GM19240 (cell line): ENCODE data around the gene SLCO2B1.

Experiments used
- DNase-seq: peaks from one replicate; pipeline ENCODE4 v3.0.0; 2011; ENCODE audit warnings: low spot score; ENCODE audit not compliant: insufficient read length

SLCO2B1 gene

DNA sequence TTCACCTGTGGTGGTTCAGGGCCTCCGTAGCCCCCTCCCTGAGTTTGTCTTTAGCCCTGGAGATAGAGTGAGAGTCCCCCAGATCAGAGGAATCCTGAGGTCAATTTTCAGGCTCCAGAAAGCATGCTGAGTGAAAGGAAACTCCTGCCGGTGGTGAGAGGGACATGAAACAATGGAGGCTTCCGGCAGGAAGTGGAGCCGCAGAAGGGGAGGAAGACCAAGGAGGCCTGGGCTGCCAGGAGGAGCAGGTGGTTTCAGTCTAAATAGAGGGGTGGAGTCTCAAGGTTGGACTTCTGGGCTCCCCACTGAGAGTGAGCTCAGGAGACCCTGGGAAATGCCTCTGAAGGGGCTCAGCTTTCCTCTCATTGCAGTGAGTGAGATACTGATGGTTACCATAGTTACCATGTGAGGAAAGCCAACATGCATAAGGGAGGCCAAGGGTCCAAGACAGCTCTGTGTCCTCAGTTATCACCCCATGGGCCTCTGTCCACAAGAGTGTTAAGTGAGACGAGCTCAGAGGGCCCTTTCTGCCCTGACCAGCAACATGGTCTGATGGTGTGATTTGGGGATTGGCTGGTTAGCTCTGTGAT lies 10.7 kb downstream of the SLCO2B1 start:
- DNase-seq, result no peak

DNA sequence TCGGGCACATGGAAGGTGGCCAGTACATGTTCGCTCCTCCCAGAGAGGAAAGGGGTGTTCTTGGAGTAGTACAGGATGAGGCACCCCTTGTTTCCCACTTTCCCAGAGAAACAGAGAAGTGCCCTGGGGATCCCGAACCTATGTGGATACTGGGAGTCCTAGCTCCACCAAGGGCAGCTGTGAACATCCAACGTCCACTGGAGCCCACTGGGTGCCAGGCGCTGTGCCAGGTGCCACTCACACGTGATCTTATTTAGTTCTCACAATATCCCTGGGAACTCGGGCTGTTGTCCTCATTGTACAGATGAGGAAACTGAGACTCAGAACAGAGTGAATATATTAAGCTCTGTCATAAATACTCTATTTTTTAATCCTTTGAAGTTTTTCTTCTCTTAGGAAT lies 12.0 kb downstream of the SLCO2B1 start:
- no peak for DNase-seq

GRCh38 chr11:75163921-75164849 lies 13.3 kb downstream of the SLCO2B1 start:
- DNase-seq, result no peak

DNA sequence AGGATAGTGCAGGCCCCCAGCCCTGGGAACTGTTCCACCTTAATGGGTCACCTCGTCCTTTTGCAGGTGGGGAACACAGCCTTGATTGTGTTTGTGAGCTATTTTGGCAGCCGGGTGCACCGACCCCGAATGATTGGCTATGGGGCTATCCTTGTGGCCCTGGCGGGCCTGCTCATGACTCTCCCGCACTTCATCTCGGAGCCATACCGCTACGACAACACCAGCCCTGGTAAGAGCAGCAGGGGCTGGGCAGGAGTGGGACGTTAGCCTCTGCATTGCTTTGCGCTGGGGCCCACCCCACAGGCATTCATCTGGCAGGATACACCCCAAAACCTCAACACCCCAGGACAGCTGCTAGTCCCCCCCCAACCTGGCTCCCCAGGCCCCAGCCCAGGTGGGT lies 14.8 kb downstream of the SLCO2B1 start:
- DNase-seq, result no peak

- no peak for DNase-seq
Measured at GRCh38 chr11:75166791-75167190, 15.9 kb downstream of the SLCO2B1 start.

- DNase-seq, result no peak
Measured at GRCh38 chr11:75167617-75168016, 16.7 kb downstream of the SLCO2B1 start.

DNA sequence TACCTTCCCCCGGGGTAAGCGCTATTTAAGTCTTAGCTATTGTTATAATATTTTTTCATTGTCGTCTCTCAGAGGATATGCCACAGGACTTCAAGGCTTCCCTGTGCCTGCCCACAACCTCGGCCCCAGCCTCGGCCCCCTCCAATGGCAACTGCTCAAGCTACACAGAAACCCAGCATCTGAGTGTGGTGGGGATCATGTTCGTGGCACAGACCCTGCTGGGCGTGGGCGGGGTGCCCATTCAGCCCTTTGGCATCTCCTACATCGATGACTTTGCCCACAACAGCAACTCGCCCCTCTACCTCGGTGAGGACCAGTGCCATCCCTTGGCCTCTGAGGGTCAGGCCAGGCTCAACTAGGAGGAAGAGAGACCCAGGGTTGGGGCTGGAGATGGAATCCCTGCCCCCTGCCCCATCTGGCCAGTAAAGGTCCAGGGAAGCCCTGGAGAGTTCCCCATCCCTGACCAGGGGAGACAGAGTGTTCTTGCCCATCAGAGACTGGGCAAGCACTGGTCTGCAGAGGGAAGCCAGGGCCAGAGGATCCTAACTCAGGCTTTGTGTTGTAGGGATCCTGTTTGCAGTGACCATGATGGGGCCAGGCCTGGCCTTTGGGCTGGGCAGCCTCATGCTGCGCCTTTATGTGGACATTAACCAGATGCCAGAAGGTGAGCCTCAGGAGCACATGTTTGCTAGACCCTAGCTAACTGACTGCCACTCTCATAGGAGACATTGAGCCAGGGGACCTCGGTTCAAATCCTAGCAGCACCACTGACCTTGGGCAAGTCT lies 18.4 kb downstream of the SLCO2B1 start:
- DNase-seq, result no peak

DNA sequence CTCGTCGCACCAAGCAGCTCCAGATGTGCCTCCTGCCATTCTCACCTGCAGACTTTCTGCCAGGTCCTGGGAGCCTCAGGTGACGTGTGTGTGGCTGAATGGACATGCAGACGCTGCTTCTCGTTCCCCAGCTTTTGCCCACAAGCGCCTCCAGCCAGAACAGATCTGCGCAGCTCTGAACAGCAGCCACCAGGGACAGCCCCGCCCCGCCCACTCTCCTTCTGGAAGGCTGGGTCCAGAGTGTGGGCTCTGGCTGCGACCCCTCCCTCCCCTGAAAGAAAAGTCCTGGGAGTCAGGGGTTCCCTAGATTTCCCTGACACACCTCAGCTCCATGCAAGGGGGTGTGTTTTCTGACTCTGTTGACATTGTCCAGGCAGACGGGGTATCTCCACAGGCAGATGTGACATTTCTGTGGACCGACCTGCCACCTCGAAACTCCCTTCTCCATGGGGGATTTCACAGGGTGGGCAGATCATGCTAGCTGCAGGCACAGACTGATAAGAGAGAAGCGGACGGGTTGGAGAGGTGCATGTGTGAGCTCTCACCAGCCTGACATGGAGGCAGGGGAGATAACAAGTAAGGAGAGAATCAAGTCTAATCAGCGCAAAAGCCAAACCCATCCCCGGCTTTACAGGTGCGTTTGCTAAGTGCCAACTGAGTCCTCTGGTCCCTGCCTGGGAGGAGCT lies 19.8 kb downstream of the SLCO2B1 start:
- no peak for DNase-seq

- DNase-seq, result no peak
Measured at GRCh38 chr11:75173336-75173735, 22.4 kb downstream of the SLCO2B1 start.

DNA sequence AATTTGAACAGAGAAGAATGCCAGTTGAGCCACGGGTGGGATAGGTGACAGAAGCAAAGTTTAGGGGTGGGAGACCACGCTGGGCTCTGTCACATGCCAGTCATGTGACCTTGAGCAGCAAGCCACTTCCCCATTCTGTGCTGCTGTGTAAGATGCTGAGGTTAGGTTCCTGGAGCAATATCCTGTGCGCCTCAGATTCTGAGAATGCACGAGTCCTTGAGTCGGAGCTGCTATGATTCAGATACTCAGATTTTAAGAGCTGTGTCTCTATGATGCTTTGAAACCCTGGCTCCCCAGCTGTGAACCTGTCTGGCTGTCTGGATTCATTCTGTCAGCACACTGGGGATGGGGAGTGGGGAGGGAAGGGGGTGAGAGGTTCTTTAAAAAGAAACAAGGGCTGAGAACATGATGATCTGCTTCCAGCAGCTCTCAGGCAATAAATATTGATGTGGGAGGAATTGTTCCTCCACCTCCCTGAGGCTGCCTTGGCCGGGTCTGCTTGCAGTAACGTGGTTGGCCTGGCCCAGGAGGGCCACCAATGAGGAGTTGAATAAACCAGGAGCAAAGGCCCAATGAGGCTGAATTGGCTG lies 24.0 kb downstream of the SLCO2B1 start:
- no peak for DNase-seq

DNA sequence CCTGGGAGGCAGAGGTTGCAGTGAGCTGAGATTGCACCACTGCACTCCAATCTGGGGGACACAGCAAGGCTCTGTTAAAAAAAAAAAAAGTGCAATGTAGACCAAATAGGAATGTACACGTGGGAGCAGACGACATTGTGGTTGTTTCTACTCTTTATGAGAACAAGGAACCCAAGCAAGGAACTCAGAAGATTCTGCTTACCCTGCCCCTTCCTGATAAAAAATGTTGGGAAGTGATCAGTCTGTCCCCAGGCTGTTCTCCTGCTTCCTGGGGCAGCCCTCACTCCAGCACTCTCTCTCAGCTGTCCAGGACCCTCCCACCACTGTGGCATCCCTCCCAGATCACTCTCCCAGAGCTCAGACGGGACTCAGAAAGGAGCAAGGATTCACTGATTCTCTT lies 31.8 kb downstream of the SLCO2B1 start:
- DNase-seq, result no peak

DNA sequence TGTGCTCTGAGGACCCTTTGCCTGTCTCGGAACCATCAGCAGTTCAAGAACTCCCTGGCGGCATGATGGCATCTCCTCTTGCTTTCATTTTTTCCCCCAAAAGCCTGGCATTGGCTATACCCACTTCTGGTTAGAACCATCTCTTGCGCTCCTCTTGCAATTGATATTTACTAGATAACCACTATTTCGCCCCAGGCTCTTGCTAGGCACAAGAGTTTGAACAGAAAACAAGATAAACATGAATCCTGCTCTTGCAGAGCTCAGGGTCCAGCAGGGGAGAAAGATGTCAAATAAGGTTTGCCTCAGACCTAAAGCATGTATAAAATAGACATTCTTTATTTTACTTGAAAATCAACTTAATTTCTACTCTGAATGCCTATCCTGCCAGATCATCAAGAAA lies 33.1 kb downstream of the SLCO2B1 start:
- no peak for DNase-seq

GRCh38 chr11:75184757-75185425 lies 34.0 kb downstream of the SLCO2B1 start:
- DNase-seq, result no peak

- no peak for DNase-seq
Measured at GRCh38 chr11:75185866-75186265, 35.0 kb downstream of the SLCO2B1 start.

- no peak for DNase-seq
Measured at GRCh38 chr11:75186999-75187398, 36.1 kb downstream of the SLCO2B1 start.

DNA sequence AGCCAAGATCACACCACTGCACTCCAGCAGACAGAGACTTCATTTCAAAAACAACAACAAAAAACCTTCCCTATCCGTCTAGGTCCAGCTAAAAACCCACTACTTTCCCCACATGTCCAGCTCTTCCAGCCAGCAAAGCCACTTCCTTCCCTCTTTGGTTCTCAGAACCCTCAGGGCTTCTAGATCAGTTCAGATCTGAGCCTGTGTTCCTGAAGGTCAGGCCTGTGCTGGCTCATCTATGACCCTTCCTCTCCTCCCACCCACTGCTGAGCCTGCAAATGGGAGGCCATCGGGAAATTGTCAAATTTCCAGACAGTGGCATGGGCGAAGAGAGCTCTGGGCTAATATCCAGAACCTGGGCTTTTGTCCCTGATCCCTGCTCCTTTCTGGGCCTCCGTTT lies 37.8 kb downstream of the SLCO2B1 start:
- no peak for DNase-seq

DNA sequence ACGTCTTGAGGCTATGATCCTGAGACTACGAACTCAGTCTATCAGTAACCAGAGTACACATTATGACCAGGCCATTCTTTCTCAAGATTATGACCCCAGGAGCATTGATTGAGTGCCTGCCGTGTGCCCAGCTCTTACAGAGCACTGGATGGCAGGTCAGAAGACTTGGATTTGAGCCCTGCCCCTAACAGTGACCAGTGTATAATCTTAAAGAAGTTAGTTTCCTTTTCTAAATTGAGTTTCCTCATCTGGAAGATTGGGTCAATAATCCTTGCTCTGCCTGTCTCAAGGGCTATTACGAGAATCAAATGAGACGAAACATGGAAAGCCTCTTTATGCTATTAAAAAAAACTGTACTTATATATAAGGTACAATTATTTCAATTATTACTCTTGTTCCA lies 38.2 kb downstream of the SLCO2B1 start:
- DNase-seq, result no peak

DNA sequence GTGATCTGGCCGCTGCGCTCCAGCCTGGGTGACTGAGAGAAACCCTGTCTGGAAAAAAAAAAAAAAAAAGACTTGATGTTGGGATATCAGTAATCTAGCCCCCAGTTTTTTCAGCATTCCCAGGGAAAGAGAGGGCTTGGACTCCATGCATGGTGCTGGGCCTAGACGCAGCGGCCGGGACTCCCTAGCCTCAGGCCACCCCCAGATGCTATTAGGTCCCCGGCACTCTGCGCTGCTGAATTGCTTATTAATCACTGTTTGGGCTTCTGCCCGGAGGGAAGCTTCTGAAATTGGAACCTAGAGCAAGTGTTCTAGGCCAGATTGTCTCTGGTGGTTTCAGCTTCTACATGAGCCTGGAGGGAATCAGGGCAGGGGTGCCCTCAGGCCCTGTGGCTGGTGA lies 39.0 kb downstream of the SLCO2B1 start:
- no peak for DNase-seq

- no peak for DNase-seq
Measured at GRCh38 chr11:75190652-75191329, 39.9 kb downstream of the SLCO2B1 start.

- no peak for DNase-seq
Measured at GRCh38 chr11:75191330-75191717, 40.4 kb downstream of the SLCO2B1 start.
